H54 (cell line): ENCODE data around the gene PMEL.
"Not testable (repeated sequence)": the region's sequence is repeated elsewhere in the genome, so short reads cannot be mapped to it uniquely, and the experiment has no call there.

Experiments used
- DNase-seq: peaks from one replicate; pipeline ENCODE4 v3.0.0; 2011; ENCODE audit warnings: low spot score, mixed read lengths; ENCODE audit not compliant: insufficient read length
- FAIRE-seq: peaks from 3 replicates; lab custom pipeline; 2011; peaks lifted over from hg19 to GRCh38; lab: Jason Lieb, UNC
- POLR2A ChIP-seq: IDR thresholded peaks from 2 replicates; pipeline ENCODE4 v1.6.1; 2011; ENCODE audit warnings: low read depth, mild to moderate bottlenecking, low read length

Gene PMEL

GRCh38 chr12:55965941-55966407 is at the start of gene PMEL:
TSS of gene PMEL (minus strand) at chr12:55966042. CDS start at chr12:55966011, 31 bp downstream.
- DNase-seq (no peak), FAIRE-seq (no peak)
- TF ChIP-seq POLR2A: no peak

DNA sequence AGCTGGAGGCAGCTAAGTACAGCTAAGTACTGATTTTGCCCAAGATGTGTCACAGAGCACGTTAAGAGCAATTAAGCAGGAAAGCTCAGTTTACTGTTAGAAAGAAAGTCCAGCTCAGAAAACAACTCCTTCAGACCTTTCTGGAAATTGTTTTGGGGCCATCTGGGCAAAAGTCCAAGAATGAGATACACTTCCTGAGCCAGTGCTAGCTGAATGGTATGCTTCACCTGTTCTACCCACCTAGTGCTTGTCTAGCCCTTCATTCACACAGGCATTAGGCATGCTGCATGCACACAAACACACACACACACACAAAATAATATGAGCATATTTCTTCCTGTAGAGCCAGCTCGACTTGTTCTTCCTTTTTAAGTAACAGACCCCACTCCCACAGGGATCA is 48.4 kb upstream of the PMEL start:
- FAIRE-seq (no peak), DNase-seq (no peak)

DNA sequence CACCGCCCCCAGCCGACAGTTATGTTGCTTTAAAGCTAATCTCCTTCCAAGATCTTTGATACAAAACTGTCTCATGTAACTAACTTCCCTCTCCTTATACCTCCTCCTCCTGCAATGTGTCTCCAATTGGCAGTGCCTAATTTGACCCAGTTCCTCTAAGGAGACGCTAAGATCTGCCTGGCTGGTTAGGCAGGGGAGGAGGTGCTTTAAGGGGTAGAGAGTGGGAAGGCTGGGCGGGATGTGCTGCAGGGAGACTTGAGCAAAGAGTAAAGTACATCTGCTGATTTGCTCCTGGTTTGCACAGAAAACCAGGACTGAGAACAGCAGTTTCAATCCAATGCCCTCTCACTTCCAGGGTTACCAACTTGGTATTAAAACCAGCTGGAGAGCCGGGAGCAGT is 47.6 kb upstream of the PMEL start:
- DNase-seq: no peak
- FAIRE-seq: no peak
- TF ChIP-seq POLR2A: no peak

More for the DNA sequence above, 48.4 kb upstream of the PMEL start:
- no peak for TF ChIP-seq POLR2A

- no peak for TF ChIP-seq POLR2A
- FAIRE-seq (no peak), DNase-seq (no peak)
These were observed 45.8 kb upstream of the PMEL start for GRCh38 chr12:56011509-56012090.

DNA sequence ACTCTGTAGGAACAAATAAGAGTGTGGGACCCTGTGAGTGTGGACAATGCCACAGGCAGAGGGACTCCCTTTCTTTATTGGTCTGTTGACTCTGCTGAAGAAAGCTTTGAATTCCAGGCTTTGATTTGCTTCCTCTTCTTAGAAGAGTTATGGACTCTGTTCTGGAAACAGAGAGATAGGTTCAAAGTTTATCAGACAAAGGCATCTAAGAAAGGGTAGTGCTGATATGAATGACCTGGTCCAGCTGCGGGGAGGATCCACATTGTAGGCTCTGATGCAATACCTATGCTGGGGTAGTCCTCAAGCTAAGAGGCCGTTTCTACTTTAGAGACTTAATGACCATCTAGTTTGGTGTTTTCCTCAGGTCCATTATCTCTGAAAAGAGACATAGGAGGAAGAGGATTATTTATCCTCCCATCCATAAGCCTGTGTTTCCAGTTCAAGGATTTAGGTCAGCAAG is 44.3 kb upstream of the PMEL start:
- DNase-seq (no peak), FAIRE-seq (no peak)
- no peak for TF ChIP-seq POLR2A

- peak; percentile 45 for DNase-seq
- FAIRE-seq: no peak
These were observed 42.0 kb upstream of the PMEL start for GRCh38 chr12:56007564-56008559.

DNA sequence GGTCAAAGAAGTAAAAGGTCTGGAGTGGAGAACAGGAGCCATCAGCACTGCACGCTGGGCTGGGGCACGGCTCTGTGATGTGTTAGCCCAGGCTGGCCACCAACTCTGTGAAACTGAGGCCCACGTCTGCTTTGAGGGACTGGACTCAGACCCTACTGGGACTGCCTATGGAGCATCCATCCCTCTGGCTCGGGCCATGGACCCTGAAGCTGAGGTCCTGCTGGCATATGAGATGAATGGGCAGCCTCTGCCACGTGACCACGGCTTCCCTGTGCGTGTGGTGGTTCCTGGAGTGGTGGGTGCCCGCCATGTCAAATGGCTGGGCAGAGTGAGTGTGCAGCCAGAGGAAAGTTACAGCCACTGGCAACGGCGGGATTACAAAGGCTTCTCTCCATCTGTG is 38.4 kb upstream of the PMEL start:
- DNase-seq (no peak), FAIRE-seq (no peak)
- TF ChIP-seq POLR2A: no peak

More at GRCh38 chr12:56007564-56008559, 42.0 kb upstream of the PMEL start:
- TF ChIP-seq POLR2A: no peak

DNA sequence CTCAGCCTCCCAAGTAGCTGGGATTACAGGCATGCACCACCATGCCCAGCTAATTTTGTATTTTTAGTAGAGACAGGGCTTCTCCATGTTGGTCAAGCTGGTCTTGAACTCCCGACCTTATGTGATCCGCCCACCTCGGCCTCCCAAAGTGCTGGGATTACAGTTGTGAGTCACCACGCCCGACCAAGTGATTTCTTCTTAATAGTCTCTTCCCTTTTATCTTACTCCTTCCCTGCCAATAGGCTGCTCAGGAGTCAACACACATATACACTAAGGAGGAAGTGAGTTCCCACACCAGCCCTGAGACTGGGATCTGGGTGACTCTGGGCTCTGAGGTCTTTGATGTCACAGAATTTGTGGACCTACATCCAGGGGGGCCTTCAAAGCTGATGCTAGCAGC is 37.5 kb upstream of the PMEL start:
- DNase-seq, FAIRE-seq: not testable (repeated sequence)

DNA sequence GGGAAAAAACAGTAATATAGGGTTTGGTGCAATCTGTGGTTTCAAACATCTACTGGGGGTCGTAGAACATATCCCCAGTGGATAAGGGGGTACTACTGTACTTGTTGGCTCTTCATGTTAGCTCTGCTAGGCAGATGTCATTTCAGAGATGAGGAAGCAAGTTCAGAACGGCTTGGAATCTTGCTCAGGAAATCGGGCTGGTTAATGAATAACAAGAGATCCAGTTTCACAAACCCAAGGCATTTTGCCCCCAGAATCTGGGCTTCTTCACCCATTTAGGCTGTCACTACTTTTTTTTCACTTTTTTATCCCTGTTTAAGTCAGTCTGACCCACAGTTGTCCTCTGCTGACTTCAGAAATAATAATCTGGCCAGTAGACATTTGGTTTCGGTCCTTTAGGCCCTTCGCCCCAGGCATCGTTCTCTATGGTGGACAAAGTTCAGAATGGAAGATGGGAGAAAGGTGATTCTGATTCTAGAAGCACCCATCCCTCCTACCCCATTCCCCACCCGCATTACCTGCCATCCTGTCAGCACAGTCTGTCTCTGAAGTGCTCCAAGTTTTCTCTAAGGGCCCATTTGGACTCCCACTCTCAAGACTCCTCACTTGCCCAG is 35.8 kb upstream of the PMEL start:
- no peak for FAIRE-seq
- TF ChIP-seq POLR2A: no peak
- no peak for DNase-seq

- not testable (repeated sequence) for DNase-seq, FAIRE-seq
These were observed 34.2 kb upstream of the PMEL start for GRCh38 chr12:55999999-56000540.

DNA sequence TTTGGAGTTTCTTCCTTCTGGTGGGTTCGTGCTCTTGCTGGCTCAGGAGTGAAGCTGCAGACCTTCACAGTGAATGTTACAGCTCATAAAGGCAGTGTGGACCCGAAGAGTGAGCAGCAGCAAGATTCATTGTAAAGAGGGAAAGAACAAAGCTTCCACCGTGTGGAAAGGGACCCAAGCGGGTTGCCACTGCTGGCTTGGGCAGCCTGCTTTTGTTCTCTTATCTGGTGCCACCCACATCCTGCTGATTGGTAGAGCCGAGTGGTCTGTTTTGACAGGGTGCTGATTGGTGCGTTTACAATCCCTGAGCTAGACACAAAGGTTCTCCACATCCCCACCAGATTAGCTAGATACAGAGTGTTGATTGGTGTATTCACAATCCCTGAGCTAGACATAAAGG is 33.7 kb upstream of the PMEL start:
- not testable (repeated sequence) for FAIRE-seq

DNA sequence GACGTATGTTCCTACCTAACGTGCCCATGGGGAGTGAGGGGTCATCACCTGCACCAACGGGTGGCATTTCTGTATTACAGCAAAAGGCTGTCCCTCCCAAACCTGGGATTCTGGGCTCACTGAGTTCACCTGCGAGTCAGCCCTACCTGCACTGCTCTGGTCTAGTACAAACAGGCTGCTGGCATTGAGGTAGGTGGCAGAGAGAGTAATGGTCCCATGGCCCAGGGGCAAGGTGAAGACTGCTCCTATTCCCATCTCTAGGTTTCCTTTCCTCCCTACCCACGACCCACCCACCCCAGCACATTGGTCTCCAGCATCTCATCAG is 31.7 kb upstream of the PMEL start:
- TF ChIP-seq POLR2A: no peak
- no peak for FAIRE-seq
- no peak for DNase-seq

More for the DNA sequence above, 33.7 kb upstream of the PMEL start:
- DNase-seq: not testable (repeated sequence)

DNA sequence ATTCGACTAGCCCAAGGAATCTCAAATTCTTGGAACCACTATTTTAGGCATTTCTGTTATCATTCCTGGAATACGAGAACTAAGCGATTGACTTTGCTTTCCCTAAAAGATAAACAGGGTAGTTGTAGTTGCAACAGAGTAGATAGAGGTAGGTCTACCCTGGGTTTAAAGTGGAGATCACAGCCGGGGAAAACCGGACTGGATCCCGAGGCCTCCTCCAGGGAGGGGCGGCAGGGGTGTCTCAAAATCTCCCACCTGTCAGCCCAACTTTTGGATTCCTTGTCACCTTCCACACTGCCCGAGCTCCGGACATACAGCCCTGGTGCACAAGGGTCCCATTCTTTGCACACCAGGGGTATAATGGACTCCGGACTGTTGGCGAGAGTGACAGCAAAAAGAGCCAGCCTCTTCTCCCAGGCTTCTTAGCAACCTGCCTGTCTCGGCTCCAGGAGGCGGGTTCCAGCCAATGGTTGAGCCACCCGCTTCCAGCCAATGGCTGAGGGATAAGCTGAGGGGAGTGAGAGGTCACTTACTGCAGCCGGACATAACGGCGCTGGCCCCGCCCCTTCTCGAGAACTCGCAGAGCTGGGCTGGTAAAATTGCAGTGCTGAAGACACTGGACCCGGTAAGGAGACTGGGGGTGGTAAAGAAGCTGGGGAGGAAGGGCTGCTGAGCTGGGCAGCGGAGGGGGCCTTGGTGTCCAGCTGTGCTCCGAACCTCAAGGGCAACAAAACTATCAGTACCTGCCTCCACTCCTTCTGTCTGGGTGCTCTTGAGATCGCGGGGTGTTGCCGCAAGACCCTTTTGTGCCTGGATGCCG is 31.1 kb upstream of the PMEL start, which contains the start of gene SUOX:
SUOX (plus strand) TSS at position 562 of the 820 bp plus-strand sequence. CDS start 4,946 bp downstream, outside the sequence.
- TF ChIP-seq POLR2A: peak; percentile 23; the same call in 1 of the 2 replicates
- FAIRE-seq (peak; percentile 84), DNase-seq (peak; percentile 98)
